DOHH2 (cell line): Measurements from ENCODE around the gene PSMG3.

ENCODE experiments used
- H3F3A ChIP-seq: fragments of 200-600 bp; sonication (generic), shearing (Covaris generic); 2 replicates; pipeline ENCODE4 v1.6.0; 2016; ENCODE audit warnings: antibody characterized with exemption, mild to moderate bottlenecking; ENCODE audit not compliant: control insufficient read depth, insufficient read depth
- H3K27ac ChIP-seq: fragments of 200-600 bp; sonication (generic); 2 replicates; pipeline ENCODE4 v1.5.1; 2014; ENCODE audit warnings: low read depth, mild to moderate bottlenecking, low read length, moderate library complexity
- H3K27me3 ChIP-seq: fragments of 200-600 bp; sonication (generic); 2 replicates; pipeline ENCODE4 v1.6.1; 2014; ENCODE audit warnings: mild to moderate bottlenecking, low read length, mixed read lengths; ENCODE audit not compliant: control insufficient read depth
- H3K36me3 ChIP-seq: fragments of 200-600 bp; sonication (generic); 2 replicates; pipeline ENCODE4 v1.6.1; 2014; ENCODE audit warnings: mild to moderate bottlenecking, low read length, moderate library complexity, mixed read lengths; ENCODE audit not compliant: control insufficient read depth
- H3K4me1 ChIP-seq: fragments of 200-600 bp; sonication (generic); 2 replicates; pipeline ENCODE4 v1.6.1; 2014; ENCODE audit warnings: mild to moderate bottlenecking, low read length, mixed read lengths; ENCODE audit not compliant: control insufficient read depth
- H3K4me2 ChIP-seq: fragments of 200-600 bp; sonication (generic); 2 replicates; pipeline ENCODE4 v1.6.0; 2014; ENCODE audit warnings: mild to moderate bottlenecking, low read length, moderate library complexity
- H3K4me3 ChIP-seq: fragments of 200-600 bp; sonication (generic); 2 replicates; pipeline ENCODE4 v1.5.1; 2014; ENCODE audit warnings: mild to moderate bottlenecking, low read length, mixed read lengths
- H3K79me2 ChIP-seq: fragments of 200-600 bp; sonication (generic); 2 replicates; pipeline ENCODE4 v1.6.1; 2014; ENCODE audit warnings: mild to moderate bottlenecking, low read length, mixed read lengths; ENCODE audit not compliant: control insufficient read depth
- H3K9me2 ChIP-seq: fragments of 200-600 bp; sonication (generic); replicated peaks from 2 replicates; pipeline ENCODE4 v1.6.1; 2014; ENCODE audit warnings: mild to moderate bottlenecking, low read length, mixed read lengths; ENCODE audit not compliant: control insufficient read depth
- H3K9me3 ChIP-seq: fragments of 200-600 bp; sonication (generic); 2 replicates; pipeline ENCODE4 v1.6.1; 2014; ENCODE audit warnings: antibody characterized with exemption, low read length, mixed read lengths; ENCODE audit not compliant: control insufficient read depth, insufficient read depth
- H4K20me1 ChIP-seq: fragments of 200-600 bp; sonication (generic); 2 replicates; pipeline ENCODE4 v1.6.0; 2014; ENCODE audit warnings: low read depth, mild to moderate bottlenecking, antibody characterized with exemption, low read length, moderate library complexity; ENCODE audit not compliant: control insufficient read depth, insufficient read depth
- EZH2phosphoT487 ChIP-seq: fragments of 200-600 bp; sonication (generic); IDR thresholded peaks from 2 replicates; pipeline ENCODE4 v1.6.1; 2017; ENCODE audit warnings: borderline replicate concordance, mild to moderate bottlenecking, antibody characterized with exemption, low read length, moderate library complexity, mixed read lengths
- TF ChIP-seq, protein P1 (sequence below): fragments of 200-600 bp; sonication (generic); IDR thresholded peaks from one replicate; pipeline ENCODE4 v1.5.1; 2014; ENCODE audit warnings: antibody characterized with exemption, mild to moderate bottlenecking, low read depth, low read length; ENCODE audit not compliant: poor library complexity, severe bottlenecking

PSMG3 gene

DNA sequence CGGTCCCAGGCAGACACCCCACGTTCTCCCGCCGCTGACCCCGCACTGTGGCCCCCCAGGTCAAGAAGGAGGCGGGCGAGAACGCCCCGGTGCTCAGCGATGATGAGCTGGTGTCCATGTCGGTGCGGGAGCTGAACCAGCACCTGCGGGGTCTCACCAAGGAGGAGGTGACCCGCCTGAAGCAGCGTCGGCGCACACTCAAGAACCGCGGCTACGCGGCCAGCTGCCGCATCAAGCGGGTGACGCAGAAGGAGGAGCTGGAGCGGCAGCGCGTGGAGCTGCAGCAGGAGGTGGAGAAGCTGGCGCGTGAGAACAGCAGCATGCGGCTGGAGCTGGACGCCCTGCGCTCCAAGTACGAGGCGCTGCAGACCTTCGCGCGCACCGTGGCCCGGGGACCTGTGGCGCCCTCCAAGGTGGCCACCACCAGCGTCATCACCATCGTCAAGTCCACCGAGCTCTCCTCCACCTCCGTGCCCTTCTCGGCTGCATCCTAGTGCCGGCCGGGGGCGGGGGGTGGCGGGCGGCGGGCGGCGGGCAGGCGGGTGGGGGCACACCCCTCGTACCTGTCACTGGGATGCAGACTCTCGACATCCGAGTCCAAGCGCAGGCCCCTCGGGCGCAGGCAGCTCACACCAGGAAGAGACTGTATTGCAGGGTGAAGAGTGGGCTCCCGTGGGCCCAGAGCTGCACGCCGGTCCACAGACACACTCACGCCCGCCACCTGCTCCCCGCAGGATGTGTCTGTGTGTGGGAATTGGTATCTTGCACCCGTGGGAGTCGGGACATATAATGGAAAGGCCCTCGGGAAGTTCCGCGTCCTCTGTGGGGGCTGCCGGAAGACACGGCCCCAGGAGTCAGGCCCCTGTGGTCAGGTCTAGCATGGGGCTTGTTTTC, 29.7 kb downstream of the PSMG3 start:
- Histone ChIP-seq H3F3A (peaks cover 3% of the 10 kb centered on the region), H3K79me2 (peaks cover 48% of the 10 kb centered on the region), H3K27me3 (no peaks in the 10 kb centered on the region), H4K20me1 (peaks cover 12% of the 10 kb centered on the region; the same call in 1 of the 2 replicates), H3K4me3 (no peak overlapping the region), H3K9me3 (no peaks in the 10 kb centered on the region), H3K9me2 (no peaks in the 10 kb centered on the region), H3K4me1 (peaks cover 5% of the 10 kb centered on the region; the same call in 1 of the 2 replicates), H3K27ac (no peak overlapping the region), H3K36me3 (peaks cover 88% of the 10 kb centered on the region), H3K4me2 (no peak overlapping the region)
- TF ChIP-seq EZH2phosphoT487: no peak
- TF ChIP-seq, protein P1, sequence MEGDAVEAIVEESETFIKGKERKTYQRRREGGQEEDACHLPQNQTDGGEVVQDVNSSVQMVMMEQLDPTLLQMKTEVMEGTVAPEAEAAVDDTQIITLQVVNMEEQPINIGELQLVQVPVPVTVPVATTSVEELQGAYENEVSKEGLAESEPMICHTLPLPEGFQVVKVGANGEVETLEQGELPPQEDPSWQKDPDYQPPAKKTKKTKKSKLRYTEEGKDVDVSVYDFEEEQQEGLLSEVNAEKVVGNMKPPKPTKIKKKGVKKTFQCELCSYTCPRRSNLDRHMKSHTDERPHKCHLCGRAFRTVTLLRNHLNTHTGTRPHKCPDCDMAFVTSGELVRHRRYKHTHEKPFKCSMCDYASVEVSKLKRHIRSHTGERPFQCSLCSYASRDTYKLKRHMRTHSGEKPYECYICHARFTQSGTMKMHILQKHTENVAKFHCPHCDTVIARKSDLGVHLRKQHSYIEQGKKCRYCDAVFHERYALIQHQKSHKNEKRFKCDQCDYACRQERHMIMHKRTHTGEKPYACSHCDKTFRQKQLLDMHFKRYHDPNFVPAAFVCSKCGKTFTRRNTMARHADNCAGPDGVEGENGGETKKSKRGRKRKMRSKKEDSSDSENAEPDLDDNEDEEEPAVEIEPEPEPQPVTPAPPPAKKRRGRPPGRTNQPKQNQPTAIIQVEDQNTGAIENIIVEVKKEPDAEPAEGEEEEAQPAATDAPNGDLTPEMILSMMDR: no peak

DNA sequence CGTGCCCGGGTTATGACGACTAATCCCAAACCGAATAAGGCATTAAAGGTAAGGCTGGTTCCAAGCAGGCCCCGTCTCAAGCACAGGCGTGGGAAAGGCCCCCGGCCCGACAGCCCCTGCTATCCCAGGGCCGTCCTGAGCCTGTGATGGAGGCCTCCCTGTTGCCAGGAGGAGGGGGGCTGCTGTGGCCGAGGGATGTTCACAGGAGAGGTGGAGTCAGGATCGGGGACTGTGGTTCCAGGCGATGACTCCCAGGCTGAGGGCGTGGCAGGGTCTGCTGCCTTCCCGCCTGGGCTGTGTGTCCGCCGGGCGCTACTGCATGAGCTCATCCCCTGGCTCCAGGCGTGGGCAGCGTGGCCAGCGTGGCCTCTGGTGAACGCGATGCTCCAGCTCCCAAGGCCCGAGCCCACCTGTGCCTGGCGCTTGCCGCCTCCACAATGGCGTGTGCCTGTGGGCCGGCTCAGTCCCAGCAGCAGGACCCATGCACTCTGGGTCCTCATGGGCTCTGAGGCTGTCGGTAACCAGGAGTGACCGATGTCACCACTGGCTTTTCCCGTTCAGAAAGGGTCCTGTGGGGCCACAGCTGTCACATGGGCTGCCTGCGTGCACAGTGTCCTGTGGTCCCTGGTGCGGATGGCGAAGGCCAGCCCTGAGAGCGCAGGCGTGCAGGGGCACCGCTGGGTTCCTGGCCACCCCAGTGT, 30.5 kb downstream of the PSMG3 start:
- no peak overlapping the region for H3K27ac ChIP-seq
- H3K4me1 ChIP-seq: no peaks in the 10 kb centered on the region
- peaks cover 56% of the 10 kb centered on the region for H3K79me2 ChIP-seq
- no peak overlapping the region for H3K4me3 ChIP-seq
- H3K27me3 ChIP-seq: no peaks in the 10 kb centered on the region
- TF ChIP-seq, protein P1: no peak
- TF ChIP-seq EZH2phosphoT487: no peak
- peaks cover 3% of the 10 kb centered on the region for H3F3A ChIP-seq
- H3K4me2 ChIP-seq: no peak overlapping the region
- no peaks in the 10 kb centered on the region for H3K9me2 ChIP-seq
- peaks cover 87% of the 10 kb centered on the region for H3K36me3 ChIP-seq
- no peaks in the 10 kb centered on the region for H3K9me3 ChIP-seq
- H4K20me1 ChIP-seq: peaks cover 12% of the 10 kb centered on the region; the same call in 1 of the 2 replicates

DNA sequence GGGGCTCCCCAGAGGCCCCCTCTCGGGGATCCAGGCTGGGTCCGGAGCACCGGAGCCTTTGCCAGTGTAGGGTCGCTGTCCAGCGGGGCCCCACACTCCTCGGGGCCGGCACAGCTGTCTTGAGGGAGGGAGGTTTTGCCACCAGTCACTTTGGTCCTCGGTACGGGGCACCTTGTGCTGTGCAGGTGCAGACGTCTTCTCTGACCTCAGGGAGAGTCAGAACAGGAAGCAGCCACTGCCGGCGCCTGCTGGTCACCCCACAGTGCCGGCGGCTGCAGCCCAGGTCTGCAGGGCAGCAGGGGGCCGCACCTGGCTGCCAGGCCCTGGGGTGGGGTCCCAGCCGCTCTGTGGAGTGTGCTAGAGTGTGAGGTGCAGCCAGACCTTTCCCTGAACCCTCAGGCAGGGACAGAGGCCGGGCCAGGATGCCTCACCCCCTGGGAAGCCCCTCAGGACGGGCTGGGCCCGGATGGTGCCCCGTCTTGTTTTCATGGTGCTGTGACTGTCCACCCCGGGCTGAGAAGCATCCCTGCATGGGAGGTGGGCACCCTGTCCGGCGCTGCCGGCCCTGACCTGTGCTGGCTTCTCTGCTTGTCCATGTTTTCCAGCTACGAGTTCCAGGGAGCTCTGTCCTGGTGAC, 31.2 kb downstream of the PSMG3 start:
- no peaks in the 10 kb centered on the region for H3K9me2 ChIP-seq
- peaks cover 63% of the 10 kb centered on the region for H3K79me2 ChIP-seq
- no peak overlapping the region for H3K4me2 ChIP-seq
- TF ChIP-seq, protein P1: no peak
- no peak for TF ChIP-seq EZH2phosphoT487
- H3K4me3 ChIP-seq: no peak overlapping the region
- peaks cover 12% of the 10 kb centered on the region; the same call in 1 of the 2 replicates for H4K20me1 ChIP-seq
- no peaks in the 10 kb centered on the region for H3K27me3 ChIP-seq
- peaks cover 3% of the 10 kb centered on the region for H3K4me1 ChIP-seq
- H3F3A ChIP-seq: peaks cover 3% of the 10 kb centered on the region
- H3K9me3 ChIP-seq: no peaks in the 10 kb centered on the region
- H3K27ac ChIP-seq: no peak overlapping the region
- H3K36me3 ChIP-seq: peaks cover 86% of the 10 kb centered on the region
